Measurements from ENCODE around the gene TBC1D22A. TPM values are rescaled to one million over a fixed set of nuclear protein-coding genes. Genes with fewer than 3 reads are reported as not detected.

The TBC1D22A gene
- polyA plus RNA-seq, 1 of the 3 experiments (the other 2 are of a cell fraction): 16.5 TPM

DNA sequence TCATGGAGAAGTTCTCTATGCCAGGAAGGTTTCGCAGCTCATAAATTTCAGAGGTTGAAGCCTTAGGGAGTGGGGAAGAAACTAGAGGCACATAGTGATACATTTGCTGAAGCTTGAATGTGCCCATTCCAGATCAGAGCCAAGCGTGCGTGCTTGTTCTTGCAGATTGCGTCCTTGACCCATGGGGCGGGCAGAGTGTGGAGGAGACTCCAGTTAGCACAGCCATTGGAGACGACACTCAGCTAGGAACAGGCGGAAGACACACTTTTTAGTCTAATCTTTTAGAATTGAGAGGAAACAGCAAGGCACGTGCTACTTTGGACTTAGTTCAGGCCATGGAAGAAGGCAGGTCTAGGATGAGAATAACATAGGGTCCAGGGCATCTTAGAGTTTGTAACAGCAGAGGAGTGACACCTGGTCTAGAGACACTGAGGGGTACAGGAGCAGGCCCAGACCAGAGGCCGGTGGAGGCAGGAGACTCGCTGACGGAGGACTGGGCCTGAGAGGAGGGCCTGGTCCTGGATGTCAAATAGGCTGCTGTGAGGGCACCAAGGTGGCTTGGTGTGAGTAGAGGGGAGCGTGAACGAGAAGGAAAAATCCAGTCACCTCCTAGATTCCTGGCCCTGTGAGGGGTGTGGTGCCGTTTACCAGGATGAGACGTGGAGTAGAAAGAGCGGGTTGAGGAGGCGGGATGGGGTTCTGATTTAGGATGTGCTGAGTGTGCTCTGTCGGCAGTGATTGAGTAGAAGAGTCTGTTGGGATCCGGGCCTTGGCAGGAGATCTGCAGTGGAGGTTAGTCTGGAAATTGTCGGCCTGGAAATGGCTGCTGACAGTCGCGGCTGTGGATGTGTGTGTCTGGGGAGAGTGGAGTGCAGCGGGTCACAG, 154.7 kb downstream of the TBC1D22A start (continued):
- TF ChIP-seq, protein P1, sequence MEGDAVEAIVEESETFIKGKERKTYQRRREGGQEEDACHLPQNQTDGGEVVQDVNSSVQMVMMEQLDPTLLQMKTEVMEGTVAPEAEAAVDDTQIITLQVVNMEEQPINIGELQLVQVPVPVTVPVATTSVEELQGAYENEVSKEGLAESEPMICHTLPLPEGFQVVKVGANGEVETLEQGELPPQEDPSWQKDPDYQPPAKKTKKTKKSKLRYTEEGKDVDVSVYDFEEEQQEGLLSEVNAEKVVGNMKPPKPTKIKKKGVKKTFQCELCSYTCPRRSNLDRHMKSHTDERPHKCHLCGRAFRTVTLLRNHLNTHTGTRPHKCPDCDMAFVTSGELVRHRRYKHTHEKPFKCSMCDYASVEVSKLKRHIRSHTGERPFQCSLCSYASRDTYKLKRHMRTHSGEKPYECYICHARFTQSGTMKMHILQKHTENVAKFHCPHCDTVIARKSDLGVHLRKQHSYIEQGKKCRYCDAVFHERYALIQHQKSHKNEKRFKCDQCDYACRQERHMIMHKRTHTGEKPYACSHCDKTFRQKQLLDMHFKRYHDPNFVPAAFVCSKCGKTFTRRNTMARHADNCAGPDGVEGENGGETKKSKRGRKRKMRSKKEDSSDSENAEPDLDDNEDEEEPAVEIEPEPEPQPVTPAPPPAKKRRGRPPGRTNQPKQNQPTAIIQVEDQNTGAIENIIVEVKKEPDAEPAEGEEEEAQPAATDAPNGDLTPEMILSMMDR (IDR thresholded peaks at IDR 0.05): no peak
- TF ChIP-seq, protein P2, sequence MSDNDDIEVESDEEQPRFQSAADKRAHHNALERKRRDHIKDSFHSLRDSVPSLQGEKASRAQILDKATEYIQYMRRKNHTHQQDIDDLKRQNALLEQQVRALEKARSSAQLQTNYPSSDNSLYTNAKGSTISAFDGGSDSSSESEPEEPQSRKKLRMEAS (IDR thresholded peaks at IDR 0.05; ENCODE audit: low read depth): no peak
- no peak for TF ChIP-seq RFX5 (IDR thresholded peaks at IDR 0.05; ENCODE audit: low read length)

DNA sequence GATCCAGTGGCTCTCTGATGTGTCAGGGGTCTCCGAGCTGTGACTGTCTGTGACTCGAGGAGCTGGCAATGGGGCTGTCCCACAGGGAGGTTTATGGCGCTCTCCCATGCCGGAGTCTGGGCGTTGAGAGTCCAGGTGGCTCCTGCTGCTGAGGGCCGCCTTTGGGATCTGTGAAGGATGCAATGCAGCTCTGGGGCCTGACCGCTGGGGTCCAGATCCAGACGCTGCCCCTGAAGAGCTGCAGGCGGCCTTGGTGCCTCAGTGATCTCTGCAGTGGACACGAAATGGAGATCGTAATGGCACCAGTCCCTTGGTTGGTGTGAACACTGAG, 155.3 kb downstream of the TBC1D22A start:
- no peaks in the 10 kb centered on the region for H3K9me2 ChIP-seq
- TF ChIP-seq FOXM1 (IDR thresholded peaks at IDR 0.05; ENCODE audit: low read depth) (no peak), TAF1 (IDR thresholded peaks at IDR 0.05; ENCODE audit: borderline replicate concordance, low read depth, low read length) (no peak), RXRA (IDR thresholded peaks at IDR 0.05; ENCODE audit: borderline replicate concordance, low read depth) (no peak), EP300 (IDR thresholded peaks at IDR 0.05; ENCODE audit: borderline replicate concordance in 1 of 2, low read depth in 1 of 2, low read length in 1 of 2) (no peak), JUND (IDR thresholded peaks at IDR 0.05) (no peak), TCF12 (IDR thresholded peaks at IDR 0.05) (no peak), POLR2AphosphoS5 (IDR thresholded peaks at IDR 0.05; ENCODE audit: low read depth, low read length) (no peak), RFX5 (IDR thresholded peaks at IDR 0.05; ENCODE audit: low read length) (no peak), SIN3A (IDR thresholded peaks at IDR 0.05; ENCODE audit: borderline replicate concordance, low read depth, low read length) (no peak), NFIC (IDR thresholded peaks at IDR 0.05; ENCODE audit: borderline replicate concordance) (no peak), GABPA (IDR thresholded peaks at IDR 0.05; ENCODE audit: low read depth) (no peak), CHD2 (IDR thresholded peaks at IDR 0.05; ENCODE audit: low read length, partially characterized antibody) (no peak)
- TF ChIP-seq, protein P2 (IDR thresholded peaks at IDR 0.05; ENCODE audit: low read depth): no peak
- TF ChIP-seq, protein P3, sequence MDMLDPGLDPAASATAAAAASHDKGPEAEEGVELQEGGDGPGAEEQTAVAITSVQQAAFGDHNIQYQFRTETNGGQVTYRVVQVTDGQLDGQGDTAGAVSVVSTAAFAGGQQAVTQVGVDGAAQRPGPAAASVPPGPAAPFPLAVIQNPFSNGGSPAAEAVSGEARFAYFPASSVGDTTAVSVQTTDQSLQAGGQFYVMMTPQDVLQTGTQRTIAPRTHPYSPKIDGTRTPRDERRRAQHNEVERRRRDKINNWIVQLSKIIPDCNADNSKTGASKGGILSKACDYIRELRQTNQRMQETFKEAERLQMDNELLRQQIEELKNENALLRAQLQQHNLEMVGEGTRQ (IDR thresholded peaks at IDR 0.05; ENCODE audit: borderline replicate concordance, low read depth, low read length): no peak
- TF ChIP-seq, protein P4, sequence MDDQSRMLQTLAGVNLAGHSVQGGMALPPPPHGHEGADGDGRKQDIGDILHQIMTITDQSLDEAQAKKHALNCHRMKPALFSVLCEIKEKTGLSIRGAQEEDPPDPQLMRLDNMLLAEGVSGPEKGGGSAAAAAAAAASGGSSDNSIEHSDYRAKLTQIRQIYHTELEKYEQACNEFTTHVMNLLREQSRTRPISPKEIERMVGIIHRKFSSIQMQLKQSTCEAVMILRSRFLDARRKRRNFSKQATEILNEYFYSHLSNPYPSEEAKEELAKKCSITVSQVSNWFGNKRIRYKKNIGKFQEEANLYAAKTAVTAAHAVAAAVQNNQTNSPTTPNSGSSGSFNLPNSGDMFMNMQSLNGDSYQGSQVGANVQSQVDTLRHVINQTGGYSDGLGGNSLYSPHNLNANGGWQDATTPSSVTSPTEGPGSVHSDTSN (IDR thresholded peaks at IDR 0.05): no peak
- no peak overlapping the region for H3K4me3 ChIP-seq (ENCODE audit: low read depth in 2 of 2, low read length in 1 of 2)
- no peaks in the 10 kb centered on the region for H4K20me1 ChIP-seq (ENCODE audit: insufficient read depth)
- H3K9ac ChIP-seq: no peak overlapping the region
- DNase-seq: no peak
- H3F3A ChIP-seq (replicated peaks; ENCODE audit: insufficient read depth): no peaks in the 10 kb centered on the region
- no peak overlapping the region for H2AFZ ChIP-seq (ENCODE audit: low read depth)
- H3K27ac ChIP-seq (ENCODE audit: low read depth in 2 of 2, low read length in 1 of 2): no peak overlapping the region
- H3K36me3 ChIP-seq (replicated peaks in 1 of 2; ENCODE audit: control insufficient read depth in 1 of 2, insufficient read depth in 2 of 2, low read length in 1 of 2): peaks cover 2 to 6% of the 10 kb centered on the region in 2 experiments
- no peaks in the 10 kb centered on the region for H3K9me3 ChIP-seq
- WGBS (ENCODE audit: low lambda C conversion rate): 91% methylated on average over 10 of the region's 11 CpGs
- no peaks in the 10 kb centered on the region for H3K79me2 ChIP-seq (ENCODE audit: insufficient read depth)
- H3K4me1 ChIP-seq (ENCODE audit: control insufficient read depth in 1 of 2, insufficient read depth in 2 of 2, low read depth in 1 of 2, low read length in 1 of 2): no peaks in the 10 kb centered on the region
- H3K27me3 ChIP-seq (ENCODE audit: insufficient read depth): no peaks in the 10 kb centered on the region
- POLR2A ChIA-PET: no interaction called here
- H3K4me2 ChIP-seq: no peak overlapping the region
- CTCF ChIA-PET: no interaction called here
